GM19035 (cell line): Measurements from ENCODE around the gene RASSF10.

Experiments used
- ATAC-seq: cut with Tn5 transposase; IDR thresholded peaks from one replicate; pipeline ENCODE4 v1.9.1; 2021; ENCODE audit not compliant: unreplicated experiment

RASSF10 gene

GRCh38 chr11:12993626-12994025 is 15.5 kb upstream of the RASSF10 start:
- ATAC-seq, result no peak

- ATAC-seq, result no peak
Measured at GRCh38 chr11:12994476-12994875, 14.6 kb upstream of the RASSF10 start.

GRCh38 chr11:12995188-12995587 is 13.9 kb upstream of the RASSF10 start:
- ATAC-seq, result no peak

- ATAC-seq, result no peak
Measured at GRCh38 chr11:12995823-12996222, 13.3 kb upstream of the RASSF10 start.

GRCh38 chr11:12997168-12997567 is 11.9 kb upstream of the RASSF10 start:
- no peak for ATAC-seq

GRCh38 chr11:12998336-12998735 is 10.8 kb upstream of the RASSF10 start:
- no peak for ATAC-seq

- ATAC-seq, result no peak
Measured at GRCh38 chr11:12999597-12999996, 9.5 kb upstream of the RASSF10 start.

- ATAC-seq, result no peak
Measured at GRCh38 chr11:13000116-13000515, 9.0 kb upstream of the RASSF10 start.

GRCh38 chr11:13000721-13001120 is 8.4 kb upstream of the RASSF10 start:
- no peak for ATAC-seq

GRCh38 chr11:13003736-13004493 is 5.2 kb upstream of the RASSF10 start:
- ATAC-seq, result no peak

GRCh38 chr11:13007182-13008060 is 1.7 kb upstream of the RASSF10 start:
- no peak for ATAC-seq

- ATAC-seq, result no peak
Measured at GRCh38 chr11:13008061-13008435, 1.1 kb upstream of the RASSF10 start.

GRCh38 chr11:13009476-13009920 is 382 bp downstream of the RASSF10 start:
- no peak for ATAC-seq

- no peak for ATAC-seq
Measured at GRCh38 chr11:13009921-13010748, 1.0 kb downstream of the RASSF10 start.

GRCh38 chr11:13010749-13011465 is 1.8 kb downstream of the RASSF10 start:
- ATAC-seq, result no peak

GRCh38 chr11:13011466-13012055 is 2.4 kb downstream of the RASSF10 start:
- ATAC-seq, result no peak

- no peak for ATAC-seq
Measured at GRCh38 chr11:13012056-13012661, 3.0 kb downstream of the RASSF10 start.

- no peak for ATAC-seq
Measured at GRCh38 chr11:13013054-13013488, 4.0 kb downstream of the RASSF10 start.

- ATAC-seq, result no peak
Measured at GRCh38 chr11:13015753-13016152, 6.6 kb downstream of the RASSF10 start.

GRCh38 chr11:13016415-13016814 is 7.3 kb downstream of the RASSF10 start:
- ATAC-seq, result no peak
